Measurements from ENCODE around the gene EHD4. TPM values are rescaled to one million over a fixed set of nuclear protein-coding genes. Genes with fewer than 3 reads are reported as not detected.

EHD4 gene
- total RNA-seq, 6 experiments from 2014 or later: 14.1 to 21.8 (median 18.1) TPM

- Mint-ChIP-seq H3K27me3 (ENCODE audit: insufficient read depth) (peaks cover 10% of the 10 kb centered on the region), H3K9me3 (no peaks in the 10 kb centered on the region), H3K36me3 (ENCODE audit: low read depth) (no peaks in the 10 kb centered on the region), H3K4me3 (no peak overlapping the region), H3K4me1 (ENCODE audit: low read depth) (no peaks in the 10 kb centered on the region), H3K27ac (no peak overlapping the region)
- no peak for TF ChIP-seq CTCF (IDR thresholded peaks at IDR 0.05)
- DNase-seq: no peak
These were observed 109.7 kb downstream of the EHD4 start for GRCh38 chr15:41862515-41863116.

- no peaks in the 10 kb centered on the region for H3K36me3 Mint-ChIP-seq (ENCODE audit: low read depth)
- no peaks in the 10 kb centered on the region for H3K4me1 Mint-ChIP-seq (ENCODE audit: low read depth)
- H3K4me3 Mint-ChIP-seq: no peak overlapping the region
- no peak for DNase-seq
- no peak overlapping the region for H3K27ac Mint-ChIP-seq
- H3K9me3 Mint-ChIP-seq: no peaks in the 10 kb centered on the region
- peaks cover 10% of the 10 kb centered on the region for H3K27me3 Mint-ChIP-seq (ENCODE audit: insufficient read depth)
- TF ChIP-seq CTCF (IDR thresholded peaks at IDR 0.05): no peak
These were observed 110.5 kb downstream of the EHD4 start for GRCh38 chr15:41861736-41862356.

GRCh38 chr15:41860049-41860828 is 112.1 kb downstream of the EHD4 start:
- Mint-ChIP-seq H3K27ac (no peak overlapping the region), H3K4me1 (ENCODE audit: low read depth) (no peaks in the 10 kb centered on the region)

GRCh38 chr15:41858756-41859155 is 113.6 kb downstream of the EHD4 start:
- Mint-ChIP-seq H3K4me1 (ENCODE audit: low read depth) (no peaks in the 10 kb centered on the region), H3K4me3 (no peak overlapping the region), H3K36me3 (ENCODE audit: low read depth) (no peaks in the 10 kb centered on the region), H3K9me3 (no peaks in the 10 kb centered on the region), H3K27me3 (ENCODE audit: insufficient read depth) (peaks cover 6% of the 10 kb centered on the region), H3K27ac (no peak overlapping the region)
- DNase-seq: no peak
- peak; percentile 21; the same call in 1 of the 2 replicates for TF ChIP-seq CTCF (IDR thresholded peaks at IDR 0.05)

More at GRCh38 chr15:41860049-41860828, 112.1 kb downstream of the EHD4 start:
- Mint-ChIP-seq H3K36me3 (ENCODE audit: low read depth) (no peaks in the 10 kb centered on the region), H3K27me3 (ENCODE audit: insufficient read depth) (peaks cover 10% of the 10 kb centered on the region), H3K9me3 (no peaks in the 10 kb centered on the region), H3K4me3 (no peak overlapping the region)
- no peak for DNase-seq
- TF ChIP-seq CTCF (IDR thresholded peaks at IDR 0.05): peak; percentile 34; the same call in 1 of the 2 replicates

- TF ChIP-seq CTCF (IDR thresholded peaks at IDR 0.05): no peak
These were observed 115.0 kb downstream of the EHD4 start for GRCh38 chr15:41857316-41857715.

More at GRCh38 chr15:41857316-41857715, 115.0 kb downstream of the EHD4 start:
- no peaks in the 10 kb centered on the region for H3K9me3 Mint-ChIP-seq
- no peaks in the 10 kb centered on the region for H3K36me3 Mint-ChIP-seq (ENCODE audit: low read depth)
- DNase-seq: no peak
- H3K4me1 Mint-ChIP-seq (ENCODE audit: low read depth): no peaks in the 10 kb centered on the region
- H3K27ac Mint-ChIP-seq: no peak overlapping the region
- H3K27me3 Mint-ChIP-seq (ENCODE audit: insufficient read depth): peaks cover 6% of the 10 kb centered on the region
- no peak overlapping the region for H3K4me3 Mint-ChIP-seq

Data from HFFc6 (cell line).